Measurements from ENCODE around the gene ARG1.
A peak's percentile ranks its signal among the peaks of the same experiment; 100 is the strongest.

Gene ARG1

GRCh38 chr6:131581523-131581922 lies 8.5 kb downstream of the ARG1 start:
- no peak for DNase-seq (ENCODE audit: low read depth in 1 of 2, low spot score in 1 of 2)

GRCh38 chr6:131586543-131586942 lies 13.5 kb downstream of the ARG1 start:
- no peak for DNase-seq (ENCODE audit: low read depth in 1 of 2, low spot score in 1 of 2)

- DNase-seq (ENCODE audit: low read depth in 1 of 2, low spot score in 1 of 2): no peak
These were observed 14.9 kb downstream of the ARG1 start for GRCh38 chr6:131587909-131588308.

- DNase-seq (ENCODE audit: low read depth in 1 of 2, low spot score in 1 of 2): no peak
These were observed 15.6 kb downstream of the ARG1 start for GRCh38 chr6:131588643-131589042.

GRCh38 chr6:131592935-131593334 lies 19.9 kb downstream of the ARG1 start:
- no peak for DNase-seq (ENCODE audit: low read depth in 1 of 2, low spot score in 1 of 2)

- no peak for DNase-seq (ENCODE audit: low read depth in 1 of 2, low spot score in 1 of 2)
These were observed 21.0 kb downstream of the ARG1 start for GRCh38 chr6:131594074-131594473.

- no peak for DNase-seq (ENCODE audit: low read depth in 1 of 2, low spot score in 1 of 2)
These were observed 24.4 kb downstream of the ARG1 start for GRCh38 chr6:131597446-131597845.

- no peak for DNase-seq (ENCODE audit: low read depth in 1 of 2, low spot score in 1 of 2)
These were observed 27.7 kb downstream of the ARG1 start for GRCh38 chr6:131600716-131601115.

- DNase-seq (ENCODE audit: low read depth in 1 of 2, low spot score in 1 of 2): no peak
These were observed 29.8 kb downstream of the ARG1 start for GRCh38 chr6:131602781-131603312.

- DNase-seq (ENCODE audit: low read depth in 1 of 2, low spot score in 1 of 2): no peak
These were observed 40.4 kb downstream of the ARG1 start for GRCh38 chr6:131613296-131613925.

- no peak for DNase-seq (ENCODE audit: low read depth in 1 of 2, low spot score in 1 of 2)
These were observed 42.2 kb downstream of the ARG1 start for GRCh38 chr6:131615275-131615674.

- peak; percentile 95 to 98 for DNase-seq (ENCODE audit: low read depth in 1 of 2, low spot score in 1 of 2)
These were observed 55.0 kb downstream of the ARG1 start, which contains the start of gene MED23 for GRCh38 chr6:131627724-131628682. Gene MED23 (minus strand): TSS chr6:131628242. CDS start chr6:131628049, 193 bp downstream.

GRCh38 chr6:131628726-131629125 lies 55.7 kb downstream of the ARG1 start:
- no peak for DNase-seq (ENCODE audit: low read depth in 1 of 2, low spot score in 1 of 2)

- no peak for DNase-seq (ENCODE audit: low read depth in 1 of 2, low spot score in 1 of 2)
These were observed 56.6 kb downstream of the ARG1 start for GRCh38 chr6:131629651-131630050.

- DNase-seq (ENCODE audit: low read depth in 1 of 2, low spot score in 1 of 2): no peak
These were observed 58.7 kb downstream of the ARG1 start for GRCh38 chr6:131631625-131632289.

All from activated CD4-positive, alpha-beta T cell treated with anti-CD3 and anti-CD28 coated beads, Interleukin-2, amount 50 U/mL, for 24 hours (primary cell).